ENCODE results near the gene PLXNB2.

The PLXNB2 gene

DNA sequence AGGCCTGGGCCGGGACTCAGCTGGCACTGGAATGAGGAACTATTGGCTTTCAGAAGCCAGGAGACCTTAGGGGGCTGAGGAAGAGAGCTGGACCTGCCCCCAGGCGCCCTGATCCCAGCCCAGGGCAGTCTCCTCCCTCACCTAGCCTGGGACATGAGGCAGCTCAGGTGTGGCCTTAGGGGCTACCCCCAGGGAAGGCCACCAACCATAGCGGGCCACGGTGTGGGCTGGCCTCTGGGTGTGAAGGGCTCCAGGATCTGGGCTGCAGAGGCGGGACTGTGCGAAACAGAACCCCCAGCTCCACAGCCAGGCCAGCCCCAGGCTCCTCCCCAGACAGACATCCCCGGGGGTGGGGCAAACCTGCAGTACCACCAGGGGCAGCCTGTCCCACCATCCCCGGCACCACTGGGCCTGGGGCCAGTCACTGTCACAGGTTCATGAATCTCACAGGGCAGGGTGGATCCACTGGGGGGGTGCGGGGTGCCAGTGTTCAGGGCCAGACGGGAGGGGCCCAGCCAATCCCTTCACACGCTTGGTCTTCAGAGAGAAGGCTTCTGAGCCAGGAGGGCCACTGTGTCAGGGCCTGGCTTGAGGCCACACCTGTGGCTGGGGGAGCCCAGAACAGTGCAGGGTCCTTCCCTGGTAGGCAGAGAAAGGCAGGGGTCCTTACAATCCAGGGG is 3.5 kb downstream of the PLXNB2 start:
- TF ChIP-seq, protein P1, sequence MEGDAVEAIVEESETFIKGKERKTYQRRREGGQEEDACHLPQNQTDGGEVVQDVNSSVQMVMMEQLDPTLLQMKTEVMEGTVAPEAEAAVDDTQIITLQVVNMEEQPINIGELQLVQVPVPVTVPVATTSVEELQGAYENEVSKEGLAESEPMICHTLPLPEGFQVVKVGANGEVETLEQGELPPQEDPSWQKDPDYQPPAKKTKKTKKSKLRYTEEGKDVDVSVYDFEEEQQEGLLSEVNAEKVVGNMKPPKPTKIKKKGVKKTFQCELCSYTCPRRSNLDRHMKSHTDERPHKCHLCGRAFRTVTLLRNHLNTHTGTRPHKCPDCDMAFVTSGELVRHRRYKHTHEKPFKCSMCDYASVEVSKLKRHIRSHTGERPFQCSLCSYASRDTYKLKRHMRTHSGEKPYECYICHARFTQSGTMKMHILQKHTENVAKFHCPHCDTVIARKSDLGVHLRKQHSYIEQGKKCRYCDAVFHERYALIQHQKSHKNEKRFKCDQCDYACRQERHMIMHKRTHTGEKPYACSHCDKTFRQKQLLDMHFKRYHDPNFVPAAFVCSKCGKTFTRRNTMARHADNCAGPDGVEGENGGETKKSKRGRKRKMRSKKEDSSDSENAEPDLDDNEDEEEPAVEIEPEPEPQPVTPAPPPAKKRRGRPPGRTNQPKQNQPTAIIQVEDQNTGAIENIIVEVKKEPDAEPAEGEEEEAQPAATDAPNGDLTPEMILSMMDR (IDR thresholded peaks at IDR 0.05): no peak
- no peaks in the 10 kb centered on the region for H3K27me3 ChIP-seq
- H3K4me1 ChIP-seq: peaks cover 25 to 82% (median 81%) of the 10 kb centered on the region in 4 donors
- peak; percentile 70 to 84 for DNase-seq
- peak overlapping the region; percentile 92 to 95 for H3K27ac ChIP-seq
- peak overlapping the region; percentile 72 to 86 for H3K4me3 ChIP-seq
- intact Hi-C loops (cut with DNase I; ENCODE audit: low total_unique reads): loop anchor here (10.0 kb wide), 1 partner anchor 339 kb away; the partner anchor contains the start of gene PIM3
- H3K36me3 ChIP-seq: peaks cover 0 to 5% (median 0%) of the 10 kb centered on the region in 3 donors
- no peaks in the 10 kb centered on the region for H3K9me3 ChIP-seq

DNA sequence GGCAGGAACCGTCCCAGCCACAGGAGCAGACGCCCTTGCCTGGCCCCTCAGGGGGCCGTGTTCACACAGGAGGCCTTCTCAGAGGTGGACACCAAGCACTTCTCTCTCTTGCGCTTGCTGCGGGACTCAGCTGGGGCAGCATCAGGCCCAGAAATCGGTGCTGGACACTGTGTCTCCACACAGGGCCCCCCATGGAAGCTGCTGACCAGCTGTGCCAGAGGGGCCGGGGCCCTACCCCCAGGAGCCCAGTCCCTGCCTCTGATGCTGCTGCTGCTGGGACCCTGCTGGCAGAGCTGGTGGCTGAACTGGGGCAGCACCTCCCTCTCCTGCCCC is 4.0 kb downstream of the PLXNB2 start:
- Histone ChIP-seq H3K4me3 (peak overlapping the region in 1 of 2 donors; percentile 72), H3K27ac (peak overlapping the region; percentile 92 to 95), H3K9me3 (no peaks in the 10 kb centered on the region), H3K36me3 (peaks cover 0 to 5% (median 0%) of the 10 kb centered on the region in 3 donors), H3K27me3 (no peaks in the 10 kb centered on the region), H3K4me1 (peaks cover 25 to 82% (median 81%) of the 10 kb centered on the region in 4 donors)
- intact Hi-C loops (cut with DNase I; ENCODE audit: low total_unique reads): loop anchor here (10.0 kb wide), 1 partner anchor 339 kb away; the partner anchor contains the start of gene PIM3
- no peak for DNase-seq
- TF ChIP-seq, protein P1 (IDR thresholded peaks at IDR 0.05): no peak

DNA sequence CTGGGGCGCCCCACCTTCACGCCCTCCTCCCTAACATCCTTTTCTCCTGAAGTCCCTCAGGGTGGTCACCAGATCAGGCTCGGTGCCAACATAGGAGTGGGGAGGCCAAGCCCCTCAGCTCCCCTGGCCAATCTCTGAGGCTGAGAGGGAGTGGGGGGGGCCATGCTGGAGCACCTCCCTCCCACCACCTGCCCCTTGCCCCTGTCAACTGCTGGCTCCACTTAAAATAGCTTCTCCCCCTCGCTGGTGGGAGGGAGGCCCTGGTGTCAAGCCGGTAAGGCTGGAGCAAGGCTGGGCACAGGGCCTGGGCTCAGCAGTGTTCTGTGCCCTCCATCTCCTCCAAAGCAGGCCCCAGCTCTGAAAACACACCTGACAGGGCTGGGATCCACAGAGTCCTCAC is 4.9 kb downstream of the PLXNB2 start:
- intact Hi-C loops (cut with DNase I; ENCODE audit: low total_unique reads): loop anchor here (10.0 kb wide), 1 partner anchor 338 kb away; the partner anchor contains the start of gene PIM3

DNA sequence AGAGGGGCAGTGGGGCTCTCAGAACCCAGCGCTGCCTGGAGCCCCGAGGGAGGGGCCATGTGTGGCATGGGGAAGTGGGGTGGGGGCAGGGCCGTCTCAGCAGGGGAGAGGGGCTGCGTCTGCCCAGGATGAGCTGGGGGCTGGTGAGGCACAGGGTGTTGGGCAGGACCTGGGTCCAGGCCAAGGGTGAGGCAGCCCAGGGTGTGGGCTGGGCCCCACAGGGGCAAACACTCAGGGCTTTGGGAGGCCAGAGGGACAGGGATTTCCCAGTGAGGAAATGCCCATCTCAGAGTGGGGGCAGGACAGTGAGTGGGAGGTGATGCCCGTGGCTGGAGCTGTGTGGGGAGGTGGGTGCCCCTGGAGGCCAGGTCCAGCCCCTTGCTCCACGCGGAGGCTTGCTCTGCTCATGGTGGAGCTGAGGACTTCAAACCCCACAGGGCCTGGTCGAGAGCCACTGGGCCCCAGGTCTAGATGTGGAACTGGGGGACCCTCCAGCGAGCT is 5.4 kb downstream of the PLXNB2 start:
- Histone ChIP-seq H3K27ac (peak overlapping the region; percentile 92 to 95), H3K27me3 (no peaks in the 10 kb centered on the region), H3K9me3 (no peaks in the 10 kb centered on the region), H3K4me1 (peaks cover 25 to 88% (median 86%) of the 10 kb centered on the region in 4 donors), H3K4me3 (peak overlapping the region in 1 of 2 donors; percentile 46), H3K36me3 (peaks cover 0 to 5% (median 0%) of the 10 kb centered on the region in 3 donors)
- DNase-seq: no peak
- intact Hi-C loops (cut with DNase I; ENCODE audit: low total_unique reads): loop anchor here (10.0 kb wide), 1 partner anchor 337 kb away; the partner anchor contains the start of gene PIM3
- TF ChIP-seq, protein P1 (IDR thresholded peaks at IDR 0.05): no peak

More for the DNA sequence above, 4.9 kb downstream of the PLXNB2 start:
- H3K4me1 ChIP-seq: peaks cover 25 to 83% (median 81%) of the 10 kb centered on the region in 4 donors
- no peaks in the 10 kb centered on the region for H3K27me3 ChIP-seq
- H3K9me3 ChIP-seq: no peaks in the 10 kb centered on the region
- peak overlapping the region; percentile 92 to 95 for H3K27ac ChIP-seq
- TF ChIP-seq, protein P1 (IDR thresholded peaks at IDR 0.05): no peak
- no peak overlapping the region for H3K4me3 ChIP-seq
- H3K36me3 ChIP-seq: peaks cover 0 to 5% (median 0%) of the 10 kb centered on the region in 3 donors
- no peak for DNase-seq

DNA sequence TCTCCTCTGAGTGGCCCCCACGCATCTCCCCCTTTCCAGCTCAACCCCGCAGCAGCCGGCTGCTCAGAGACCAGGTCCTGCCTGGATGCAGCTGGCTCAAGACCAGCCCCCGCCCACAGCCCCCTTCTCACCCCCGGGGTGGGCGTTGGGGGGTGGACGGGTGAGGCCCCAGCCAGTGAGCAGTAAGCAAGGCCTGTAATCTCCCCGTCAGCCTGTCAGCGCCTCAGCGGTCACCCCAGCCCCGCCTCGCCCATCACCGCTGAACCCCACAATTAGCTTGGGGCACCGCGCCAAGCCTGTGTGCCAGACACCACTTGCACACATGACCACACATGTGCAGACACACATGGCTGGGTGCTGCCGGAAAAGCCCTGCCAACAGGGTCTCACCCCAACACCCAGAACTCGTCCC is 5.9 kb downstream of the PLXNB2 start:
- DNase-seq: no peak
- Histone ChIP-seq H3K9me3 (no peaks in the 10 kb centered on the region), H3K4me3 (peak overlapping the region; percentile 2 to 46), H3K36me3 (peaks cover 0 to 5% (median 0%) of the 10 kb centered on the region in 3 donors), H3K27me3 (no peaks in the 10 kb centered on the region), H3K4me1 (peaks cover 25 to 93% (median 91%) of the 10 kb centered on the region in 4 donors), H3K27ac (peak overlapping the region; percentile 92 to 95)
- TF ChIP-seq, protein P1 (IDR thresholded peaks at IDR 0.05): no peak
- intact Hi-C loops (cut with DNase I; ENCODE audit: low total_unique reads): loop anchor here (10.0 kb wide), 1 partner anchor 337 kb away; the partner anchor contains the start of gene PIM3

Measured in tibial artery (tissue), 4 donors.